Aorta (tissue), 5 donors: ENCODE results near the gene SLC12A7. TPM values are rescaled to one million over a fixed set of nuclear protein-coding genes. Genes with fewer than 3 reads are reported as not detected.
"Not testable (repeated sequence)": the region's sequence is repeated elsewhere in the genome, so short reads cannot be mapped to it uniquely, and the experiment has no call there.

ENCODE experiments used
- ATAC-seq: fragments of 200-7000 bp; cut with Tn5 transposase; one replicate; pipeline ENCODE4 v1.9.1; 2022; ENCODE audit warnings: moderate library complexity; ENCODE audit not compliant: low FRiP score
- DNase-seq, 2 donors: peaks; one replicate each; pipeline ENCODE4 v3.0.0-alpha.2; 2020
- H3K27ac ChIP-seq, 2 donors: one replicate each; pipeline ENCODE4 v1.5.1; 2013; ENCODE audit warnings: low read length in 2 of 2, mild to moderate bottlenecking in 2 of 2, moderate library complexity in 2 of 2, control low read depth in 1 of 2, inconsistent platforms in 1 of 2, low read depth in 1 of 2
- H3K27me3 ChIP-seq, 2 donors: one replicate each; pipeline ENCODE4 v1.6.1; 2013; ENCODE audit warnings: control low read depth in 1 of 2, low read length in 1 of 2, mild to moderate bottlenecking in 1 of 2, moderate library complexity in 1 of 2; ENCODE audit not compliant: insufficient read depth in 2 of 2, control insufficient read depth in 1 of 2
- H3K36me3 ChIP-seq, 2 donors: one replicate each; pipeline ENCODE4 v1.6.1; 2013; ENCODE audit warnings: control low read depth in 1 of 2, low read length in 1 of 2, mild to moderate bottlenecking in 1 of 2; ENCODE audit not compliant: insufficient read depth in 2 of 2, control insufficient read depth in 1 of 2
- H3K4me1 ChIP-seq, 2 donors: one replicate each; pipeline ENCODE4 v1.6.1; 2013; ENCODE audit warnings: low read length in 2 of 2, control low read depth in 1 of 2, mild to moderate bottlenecking in 1 of 2, moderate library complexity in 1 of 2; ENCODE audit not compliant: insufficient read depth in 2 of 2, control insufficient read depth in 1 of 2
- H3K4me3 ChIP-seq, 2 donors: one replicate each; pipeline ENCODE4 v1.5.1; 2013; ENCODE audit warnings: low read length in 2 of 2, control low read depth in 1 of 2, mild to moderate bottlenecking in 1 of 2
- H3K9me3 ChIP-seq: one replicate; pipeline ENCODE4 v1.6.1; 2013; ENCODE audit warnings: mild to moderate bottlenecking, low read length; ENCODE audit not compliant: control insufficient read depth
- WGBS, 2 donors: extraction: QIAGEN DNeasy Blood & Tissue Kit; methylation state at CpG; one replicate each; pipeline ENCODE4 v1.1.7; 2013; 5-methylcytosine and 5-hydroxymethylcytosine counted together
- intact Hi-C, 2 donors: fragments of 100-400 bp; cut with DNase I; formaldehyde crosslinking; loops; one replicate each; pipeline versions ENCODE4 v1.14.2 to v1.15.0; 2022
- polyA plus RNA-seq, 2 donors: library from polyadenylated mRNA; stranded (reverse); fragments of 200-250 nt; gene quantifications; one replicate each; pipeline ENCODE4 v1.2.3, GENCODE V29; 2013
- total RNA-seq, 2 donors: library from RNA; stranded (reverse); fragmentation: NEBNext Ultra II Directional; extraction: Animal tissue kit (Norgen Biotek cat#: 25700); gene quantifications; one replicate each; pipeline ENCODE4 v1.2.1, GENCODE V29; 2021
- donor health status: healthy with polysubstance abuse.
- donor health status: Bipolar disorder and iron deficiency.
- donor health status: DM: no; HTN: no; CAD: no.
- donor health status: DM: no; HTN: no; CAD: no.
- donor health status: DM: yes; HTN: yes; CAD: no.

The SLC12A7 gene
- total and polyA plus RNA-seq, 4 donors = 4.5 to 54.4 (median 19.3) TPM

DNA sequence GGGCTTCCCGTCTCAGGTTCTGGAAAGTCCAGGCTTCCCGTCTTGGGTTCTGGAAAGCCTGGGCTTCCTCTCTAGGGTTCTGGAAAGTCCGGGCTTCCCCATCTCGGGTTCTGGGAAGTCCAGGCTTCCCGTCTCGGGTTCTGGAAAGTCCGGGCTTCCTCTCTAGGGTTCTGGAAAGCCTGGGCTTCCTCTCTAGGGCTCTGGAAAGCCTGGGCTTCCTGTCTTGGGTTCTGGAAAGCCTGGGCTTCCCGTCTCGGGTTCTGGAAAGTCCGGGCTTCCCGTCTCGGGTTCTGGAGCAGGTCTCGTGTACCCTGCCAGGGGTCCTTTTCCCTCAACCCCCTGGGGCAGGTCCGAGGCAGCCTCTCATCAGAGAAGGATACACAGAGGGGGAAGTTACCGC lies 28.8 kb downstream of the SLC12A7 start:
- WGBS, 2 donors = 85 to 96% methylated on average over 15 of the region's 15 CpGs
- H3K36me3 ChIP-seq, H3K4me1 ChIP-seq, H3K27me3 ChIP-seq, intact Hi-C loops, DNase-seq, H3K9me3 ChIP-seq, ATAC-seq, H3K4me3 ChIP-seq, H3K27ac ChIP-seq: not testable (repeated sequence)

DNA sequence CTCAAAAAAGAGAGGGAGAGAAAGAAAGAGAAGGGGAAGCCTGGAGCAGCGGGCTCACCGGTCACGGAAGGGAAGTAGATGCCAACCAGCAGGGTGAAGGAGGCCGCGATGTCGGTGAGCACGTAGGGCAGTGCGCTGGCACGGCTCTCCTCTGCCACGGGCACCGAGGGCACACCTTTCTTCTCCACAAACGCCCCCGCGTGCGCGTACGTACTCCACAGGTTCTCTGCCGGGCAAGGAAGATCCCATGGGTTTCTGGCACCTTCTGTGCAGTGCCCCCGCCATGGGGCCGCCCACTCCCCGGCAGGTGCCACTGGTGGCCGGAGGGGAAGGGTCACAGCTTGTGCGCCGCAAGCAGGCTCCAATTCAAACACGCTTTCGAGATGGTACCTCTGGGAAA lies 30.3 kb downstream of the SLC12A7 start:
- ATAC-seq (no peak), DNase-seq (no peak)
- no peaks in the 10 kb centered on the region for H3K4me1 ChIP-seq
- no peaks in the 10 kb centered on the region for H3K27me3 ChIP-seq
- H3K36me3 ChIP-seq = no peaks in the 10 kb centered on the region
- no peak overlapping the region for H3K4me3 ChIP-seq
- no peak overlapping the region for H3K27ac ChIP-seq
- H3K9me3 ChIP-seq = no peaks in the 10 kb centered on the region
- intact Hi-C loops = no loop called here
- 91 to 96% methylated on average over 23 to 26 of the region's 26 CpGs for WGBS, 2 donors

DNA sequence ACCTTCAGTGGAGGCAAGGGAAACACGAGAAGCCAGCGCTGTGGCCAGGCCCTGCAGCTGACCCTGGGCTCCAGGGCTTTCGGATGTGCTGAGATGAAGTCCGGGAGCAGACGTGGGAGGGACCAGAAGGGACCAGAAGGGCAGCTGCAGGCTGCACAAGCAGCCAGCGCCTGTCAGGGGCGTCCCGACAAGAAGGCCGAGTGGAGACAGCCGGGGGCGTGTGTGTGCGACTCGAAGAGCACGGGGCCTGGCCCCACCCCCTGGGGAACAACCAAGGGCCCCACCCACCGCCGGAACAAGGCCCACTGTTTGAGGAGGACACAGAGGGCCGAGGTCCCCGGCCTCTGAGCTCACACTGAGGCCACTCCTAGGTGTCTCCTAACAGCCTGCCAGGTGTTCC lies 31.4 kb downstream of the SLC12A7 start:
- no peak for ATAC-seq

DNA sequence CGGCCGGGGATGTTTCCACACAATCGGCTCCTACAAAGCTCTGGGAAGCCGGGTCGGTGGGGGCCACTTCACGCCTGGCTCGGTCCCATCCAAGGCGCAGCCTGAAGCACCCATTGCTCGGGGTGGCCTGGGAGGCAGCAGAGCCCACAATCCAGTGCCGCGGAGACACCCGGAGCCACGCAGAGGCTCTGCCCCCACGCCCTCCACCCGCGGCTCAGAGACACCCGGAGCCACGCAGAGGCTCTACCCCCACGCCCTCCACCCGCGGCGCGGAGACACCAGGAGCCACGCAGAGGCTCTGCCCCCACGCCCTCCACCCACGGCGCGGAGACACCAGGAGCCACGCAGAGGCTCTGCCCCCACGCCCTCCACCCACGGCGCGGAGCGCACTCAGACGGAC lies 31.9 kb downstream of the SLC12A7 start:
- intact Hi-C loops = no loop called here
- Histone ChIP-seq H3K4me3 (no peak overlapping the region), H3K27me3 (no peaks in the 10 kb centered on the region), H3K9me3 (no peaks in the 10 kb centered on the region), H3K27ac (no peak overlapping the region), H3K36me3 (no peaks in the 10 kb centered on the region), H3K4me1 (no peaks in the 10 kb centered on the region)
- 89 to 96% methylated on average over 21 to 31 of the region's 35 CpGs for WGBS, 2 donors
- DNase-seq (no peak), ATAC-seq (no peak)

More for the DNA sequence above, 31.4 kb downstream of the SLC12A7 start:
- Histone ChIP-seq H3K9me3 (no peaks in the 10 kb centered on the region), H3K4me1 (no peaks in the 10 kb centered on the region), H3K27me3 (no peaks in the 10 kb centered on the region), H3K27ac (no peak overlapping the region), H3K36me3 (no peaks in the 10 kb centered on the region), H3K4me3 (no peak overlapping the region)
- DNase-seq = no peak
- intact Hi-C loops = no loop called here
- WGBS, 2 donors = 80 to 87% methylated on average over 18 of the region's 18 CpGs

GRCh38 chr5:1079486-1079885 lies 32.4 kb downstream of the SLC12A7 start:
- Histone ChIP-seq H3K4me3 (no peak overlapping the region), H3K9me3 (no peaks in the 10 kb centered on the region), H3K27me3 (no peaks in the 10 kb centered on the region), H3K36me3 (no peaks in the 10 kb centered on the region), H3K4me1 (no peaks in the 10 kb centered on the region), H3K27ac (no peak overlapping the region)
- ATAC-seq = no peak
- intact Hi-C loops = no loop called here
- WGBS, 2 donors = 95% methylated on average over 18 of the region's 18 CpGs
- DNase-seq = no peak

- H3K27me3 ChIP-seq = no peaks in the 10 kb centered on the region
- no peak overlapping the region for H3K4me3 ChIP-seq
- intact Hi-C loops = no loop called here
- no peak for DNase-seq
- ATAC-seq = no peak
- no peaks in the 10 kb centered on the region for H3K36me3 ChIP-seq
- no peaks in the 10 kb centered on the region for H3K4me1 ChIP-seq
- no peak overlapping the region for H3K27ac ChIP-seq
- H3K9me3 ChIP-seq = no peaks in the 10 kb centered on the region
- 95 to 96% methylated on average over 21 to 23 of the region's 23 CpGs for WGBS, 2 donors
Measured at GRCh38 chr5:1078851-1079250, 33.0 kb downstream of the SLC12A7 start.

DNA sequence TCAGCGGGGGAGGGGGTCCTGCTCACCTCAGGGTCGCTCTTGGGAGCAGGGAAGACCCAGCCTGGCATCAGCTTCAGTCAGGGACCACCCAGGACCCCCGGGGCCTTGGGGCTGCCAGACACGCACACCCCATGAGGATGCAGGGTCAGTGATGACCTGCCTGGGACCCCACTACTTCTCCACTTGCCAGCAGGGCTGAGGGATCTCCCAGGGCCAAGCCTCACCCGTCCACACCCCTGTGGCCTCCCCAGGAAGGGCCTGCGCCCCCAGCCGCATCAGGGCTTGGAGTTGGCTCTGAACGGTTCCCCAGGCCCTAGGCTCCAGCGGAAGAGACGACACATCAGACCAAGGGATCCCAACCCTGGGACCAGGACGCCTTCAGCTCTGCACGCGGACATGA lies 33.7 kb downstream of the SLC12A7 start:
- no peaks in the 10 kb centered on the region for H3K36me3 ChIP-seq

GRCh38 chr5:1077491-1078020 lies 34.3 kb downstream of the SLC12A7 start:
- no peak for DNase-seq
- no peaks in the 10 kb centered on the region for H3K36me3 ChIP-seq
- intact Hi-C loops = no loop called here

More for the DNA sequence above, 33.7 kb downstream of the SLC12A7 start:
- Histone ChIP-seq H3K27ac (no peak overlapping the region), H3K4me1 (no peaks in the 10 kb centered on the region), H3K9me3 (no peaks in the 10 kb centered on the region), H3K27me3 (no peaks in the 10 kb centered on the region), H3K4me3 (no peak overlapping the region)
- DNase-seq = no peak
- WGBS, 2 donors = 94 to 97% methylated on average over 13 of the region's 13 CpGs
- no peak for ATAC-seq
- intact Hi-C loops = no loop called here

DNA sequence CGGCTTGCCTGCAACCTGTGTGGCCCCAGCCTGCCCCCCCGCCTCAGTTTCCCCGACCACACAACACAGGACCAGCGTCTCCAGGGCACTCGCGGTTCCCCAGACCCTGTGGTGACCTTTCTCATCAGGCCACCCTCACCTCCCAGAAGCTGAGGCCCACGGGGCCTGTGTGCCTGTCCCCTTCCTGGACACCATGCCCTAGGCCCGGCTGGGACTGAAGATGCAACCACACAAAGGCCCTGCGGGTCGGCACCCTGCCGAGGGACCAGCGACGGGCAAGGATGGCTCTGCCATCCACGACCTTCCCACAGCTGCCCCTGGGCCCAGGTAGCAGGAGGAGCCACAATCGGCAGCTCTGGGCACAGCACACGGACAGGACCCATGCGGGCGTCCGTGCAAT lies 34.8 kb downstream of the SLC12A7 start:
- 92 to 97% methylated on average over 19 of the region's 19 CpGs for WGBS, 2 donors
- H3K36me3 ChIP-seq = no peaks in the 10 kb centered on the region

More at GRCh38 chr5:1077491-1078020, 34.3 kb downstream of the SLC12A7 start:
- no peaks in the 10 kb centered on the region for H3K4me1 ChIP-seq
- no peak for ATAC-seq
- no peak overlapping the region for H3K4me3 ChIP-seq
- H3K9me3 ChIP-seq = no peaks in the 10 kb centered on the region
- WGBS, 2 donors = 94 to 97% methylated on average over 27 of the region's 27 CpGs
- no peak overlapping the region for H3K27ac ChIP-seq
- H3K27me3 ChIP-seq = no peaks in the 10 kb centered on the region

More for the DNA sequence above, 34.8 kb downstream of the SLC12A7 start:
- no peaks in the 10 kb centered on the region for H3K9me3 ChIP-seq
- H3K4me3 ChIP-seq = no peak overlapping the region
- ATAC-seq = no peak
- H3K27me3 ChIP-seq = no peaks in the 10 kb centered on the region
- intact Hi-C loops = no loop called here
- no peak for DNase-seq
- no peak overlapping the region for H3K27ac ChIP-seq
- no peaks in the 10 kb centered on the region for H3K4me1 ChIP-seq
